Neutrophil (primary cell): Measurements from ENCODE around the gene ZFP82.
A peak's percentile ranks its signal among the peaks of the same experiment; 100 is the strongest.

Source experiments
- H3K27ac ChIP-seq: fragments of 200-600 bp; sonication (generic); 2 replicates; pipeline ENCODE4 v1.5.1; 2016; ENCODE audit warnings: mild to moderate bottlenecking, moderate library complexity
- H3K27me3 ChIP-seq: fragments of 200-600 bp; sonication (generic); 2 replicates; pipeline ENCODE4 v1.6.0; 2016; ENCODE audit warnings: mild to moderate bottlenecking
- H3K36me3 ChIP-seq: fragments of 200-600 bp; sonication (generic); 2 replicates; pipeline ENCODE4 v1.5.1; 2017
- H3K4me1 ChIP-seq, 2 experiments: fragments of 200-600 bp in 1 of 2; sonication (generic) in 1 of 2; 1 replicate in 1 of 2; 2 replicates in 1 of 2; pipeline versions ENCODE4 v1.5.1 to v1.6.1; 2013 to 2016; ENCODE audit warnings: low read depth in 1 of 2, low read length in 1 of 2, mild to moderate bottlenecking in 1 of 2, moderate library complexity in 1 of 2; ENCODE audit not compliant: control insufficient read depth in 1 of 2, insufficient read depth in 1 of 2
- H3K4me3 ChIP-seq, 2 experiments: fragments of 200-600 bp in 1 of 2; sonication (generic) in 1 of 2; 1 replicate in 1 of 2; 2 replicates in 1 of 2; pipeline ENCODE4 v1.5.1; 2013 to 2016; ENCODE audit warnings: low read depth in 1 of 2, low read length in 1 of 2, mild to moderate bottlenecking in 1 of 2, moderate library complexity in 1 of 2
- H3K9me3 ChIP-seq: fragments of 200-600 bp; sonication (generic); 2 replicates; pipeline ENCODE4 v1.5.1; 2016
- TF ChIP-seq, protein P1 (sequence below): fragments of 200-600 bp; sonication (generic); IDR thresholded peaks from 2 replicates; pipeline ENCODE4 v1.5.1; 2016; ENCODE audit warnings: antibody characterized with exemption

ZFP82 gene

DNA sequence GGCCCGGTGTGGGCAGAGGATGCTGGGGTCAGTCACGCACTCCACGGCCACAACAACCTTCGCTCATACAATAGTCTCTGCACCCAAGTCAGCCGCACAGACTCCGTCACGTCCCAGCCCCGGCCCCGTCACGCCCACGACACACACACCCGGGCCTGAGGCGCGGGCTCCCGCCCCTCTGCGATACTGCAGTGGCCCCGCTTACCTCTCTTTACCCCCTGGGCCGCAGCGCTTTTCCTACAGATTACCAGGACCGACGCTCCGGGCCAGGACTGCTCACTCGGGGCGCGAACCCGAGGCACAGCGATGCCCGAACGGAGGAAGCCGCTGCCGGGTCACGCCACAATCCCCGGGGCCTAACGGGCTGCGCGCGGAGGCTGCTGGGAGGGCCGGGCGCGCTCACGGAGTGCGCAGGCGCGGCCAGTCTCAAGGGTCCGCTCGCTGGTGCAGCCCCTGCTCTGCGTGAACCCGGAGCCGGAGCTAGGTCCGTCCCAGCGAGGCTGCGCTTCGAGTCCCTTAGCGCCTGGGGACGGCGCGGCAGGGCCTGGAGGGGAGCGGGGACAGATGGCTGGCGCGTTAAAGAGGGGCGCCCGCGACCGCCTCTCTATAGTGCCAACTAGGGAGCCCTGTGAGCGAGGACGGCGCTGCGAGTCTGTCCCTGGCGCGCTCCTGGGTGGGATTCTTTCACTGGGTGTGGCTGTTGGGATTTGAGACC lies at the start of gene ZFP82:
Gene ZFP82, minus strand, starts transcription at position 358 of the 715 bp plus-strand sequence. CDS start 8,855 bp downstream, outside the sequence.
- Histone ChIP-seq H3K27me3 (peaks cover 52% of the 10 kb centered on the region), H3K27ac (no peak within 1 kb of the TSS), H3K9me3 (peaks cover 12% of the 10 kb centered on the region), H3K4me1 (peaks cover 12 to 15% of the 10 kb centered on the region in 2 experiments), H3K36me3 (no peaks in the 10 kb centered on the region), H3K4me3 (peak within 1 kb of the TSS; percentile 69 to 72)
- TF ChIP-seq, protein P1, sequence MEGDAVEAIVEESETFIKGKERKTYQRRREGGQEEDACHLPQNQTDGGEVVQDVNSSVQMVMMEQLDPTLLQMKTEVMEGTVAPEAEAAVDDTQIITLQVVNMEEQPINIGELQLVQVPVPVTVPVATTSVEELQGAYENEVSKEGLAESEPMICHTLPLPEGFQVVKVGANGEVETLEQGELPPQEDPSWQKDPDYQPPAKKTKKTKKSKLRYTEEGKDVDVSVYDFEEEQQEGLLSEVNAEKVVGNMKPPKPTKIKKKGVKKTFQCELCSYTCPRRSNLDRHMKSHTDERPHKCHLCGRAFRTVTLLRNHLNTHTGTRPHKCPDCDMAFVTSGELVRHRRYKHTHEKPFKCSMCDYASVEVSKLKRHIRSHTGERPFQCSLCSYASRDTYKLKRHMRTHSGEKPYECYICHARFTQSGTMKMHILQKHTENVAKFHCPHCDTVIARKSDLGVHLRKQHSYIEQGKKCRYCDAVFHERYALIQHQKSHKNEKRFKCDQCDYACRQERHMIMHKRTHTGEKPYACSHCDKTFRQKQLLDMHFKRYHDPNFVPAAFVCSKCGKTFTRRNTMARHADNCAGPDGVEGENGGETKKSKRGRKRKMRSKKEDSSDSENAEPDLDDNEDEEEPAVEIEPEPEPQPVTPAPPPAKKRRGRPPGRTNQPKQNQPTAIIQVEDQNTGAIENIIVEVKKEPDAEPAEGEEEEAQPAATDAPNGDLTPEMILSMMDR, result no peak

- Histone ChIP-seq H3K9me3 (no peaks in the 10 kb centered on the region), H3K4me1 (no peaks in the 10 kb centered on the region), H3K27me3 (no peaks in the 10 kb centered on the region), H3K27ac (no peak overlapping the region), H3K4me3 (no peak overlapping the region), H3K36me3 (no peaks in the 10 kb centered on the region)
- TF ChIP-seq, protein P1, result no peak
Measured at GRCh38 chr19:36460046-36460445, 41.6 kb upstream of the ZFP82 start.

GRCh38 chr19:36456831-36457230 lies 38.4 kb upstream of the ZFP82 start:
- Histone ChIP-seq H3K27ac (no peak overlapping the region), H3K9me3 (no peaks in the 10 kb centered on the region), H3K4me1 (no peaks in the 10 kb centered on the region), H3K4me3 (no peak overlapping the region), H3K27me3 (no peaks in the 10 kb centered on the region), H3K36me3 (no peaks in the 10 kb centered on the region)
- TF ChIP-seq, protein P1, result no peak

- no peak overlapping the region for H3K4me3 ChIP-seq
- no peak overlapping the region for H3K27ac ChIP-seq
- H3K9me3 ChIP-seq, result peaks cover 38% of the 10 kb centered on the region
- no peaks in the 10 kb centered on the region for H3K36me3 ChIP-seq
- no peaks in the 10 kb centered on the region for H3K27me3 ChIP-seq
- TF ChIP-seq, protein P1, result no peak
- no peaks in the 10 kb centered on the region for H3K4me1 ChIP-seq
Measured at GRCh38 chr19:36449059-36449670, 30.7 kb upstream of the ZFP82 start.

DNA sequence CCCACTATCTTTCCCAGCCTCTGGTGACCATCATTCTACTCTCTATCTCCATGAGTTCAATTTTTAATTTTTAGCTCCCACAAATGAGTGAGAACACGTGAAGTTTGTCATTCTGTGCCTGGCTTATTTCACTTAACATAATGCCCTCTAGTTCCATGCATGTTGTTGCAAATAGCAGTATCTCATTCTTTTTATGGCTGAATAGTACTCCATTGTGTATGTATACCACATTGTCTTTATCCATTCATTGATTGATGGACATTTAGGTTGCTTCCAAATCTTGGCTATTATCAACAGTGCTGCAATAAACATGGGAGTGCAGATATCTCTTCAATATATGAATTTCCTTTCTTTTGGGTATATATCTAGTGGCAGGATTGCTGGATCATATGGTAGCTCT lies 22.9 kb upstream of the ZFP82 start:
- TF ChIP-seq, protein P1, result no peak
- H3K4me3 ChIP-seq, result no peak overlapping the region
- H3K36me3 ChIP-seq, result no peaks in the 10 kb centered on the region
- no peaks in the 10 kb centered on the region for H3K27me3 ChIP-seq
- no peaks in the 10 kb centered on the region for H3K4me1 ChIP-seq
- H3K27ac ChIP-seq, result no peak overlapping the region
- H3K9me3 ChIP-seq, result peaks cover 8% of the 10 kb centered on the region
